BLaER1 (cell line): Measurements from ENCODE around the gene ASB2.

Experiments
- H3K27ac ChIP-seq: shearing (Covaris generic); formaldehyde crosslinking; 2 replicates; pipeline ENCODE4 v1.8.1; 2022
- H3K27me3 ChIP-seq: shearing (Covaris generic); formaldehyde crosslinking; 2 replicates; pipeline ENCODE4 v1.8.1; 2022
- H3K36me3 ChIP-seq: shearing (Covaris generic); formaldehyde crosslinking; 2 replicates; pipeline ENCODE4 v1.8.1; 2022
- H3K4me1 ChIP-seq: shearing (Covaris generic); formaldehyde crosslinking; 2 replicates; pipeline ENCODE4 v1.8.1; 2022
- H3K4me2 ChIP-seq: shearing (Covaris generic); formaldehyde crosslinking; 2 replicates; pipeline ENCODE4 v1.8.1; 2022
- H3K4me3 ChIP-seq: shearing (Covaris generic); formaldehyde crosslinking; 2 replicates; pipeline ENCODE4 v1.8.1; 2022
- H3K9ac ChIP-seq: shearing (Covaris generic); formaldehyde crosslinking; 2 replicates; pipeline ENCODE4 v1.8.1; 2022
- H3K9me3 ChIP-seq: shearing (Covaris generic); formaldehyde crosslinking; 2 replicates; pipeline ENCODE4 v1.8.1; 2022
- H4K20me1 ChIP-seq: shearing (Covaris generic); formaldehyde crosslinking; 2 replicates; pipeline ENCODE4 v1.8.1; 2022
- Cebpa-rat ChIP-seq: shearing (Covaris generic); IDR thresholded peaks from 2 replicates; pipeline ENCODE4 v1.8.1; 2022

ASB2 gene

GRCh38 chr14:93915800-93916199 is 60.6 kb downstream of the ASB2 start:
- H3K9ac ChIP-seq: no peak overlapping the region
- H3K27ac ChIP-seq: no peak overlapping the region
- H3K9me3 ChIP-seq: 0 out of 2 replicates have a peak, but pooled peaks cover 13% of the 10 kb centered on the region
- H3K36me3 ChIP-seq: no peaks in the 10 kb centered on the region
- no peak overlapping the region for H3K4me2 ChIP-seq
- no peak overlapping the region for H3K4me3 ChIP-seq
- TF ChIP-seq Cebpa-rat: no peak
- no peaks in the 10 kb centered on the region for H4K20me1 ChIP-seq
- no peaks in the 10 kb centered on the region for H3K4me1 ChIP-seq
- H3K27me3 ChIP-seq: no peaks in the 10 kb centered on the region

DNA sequence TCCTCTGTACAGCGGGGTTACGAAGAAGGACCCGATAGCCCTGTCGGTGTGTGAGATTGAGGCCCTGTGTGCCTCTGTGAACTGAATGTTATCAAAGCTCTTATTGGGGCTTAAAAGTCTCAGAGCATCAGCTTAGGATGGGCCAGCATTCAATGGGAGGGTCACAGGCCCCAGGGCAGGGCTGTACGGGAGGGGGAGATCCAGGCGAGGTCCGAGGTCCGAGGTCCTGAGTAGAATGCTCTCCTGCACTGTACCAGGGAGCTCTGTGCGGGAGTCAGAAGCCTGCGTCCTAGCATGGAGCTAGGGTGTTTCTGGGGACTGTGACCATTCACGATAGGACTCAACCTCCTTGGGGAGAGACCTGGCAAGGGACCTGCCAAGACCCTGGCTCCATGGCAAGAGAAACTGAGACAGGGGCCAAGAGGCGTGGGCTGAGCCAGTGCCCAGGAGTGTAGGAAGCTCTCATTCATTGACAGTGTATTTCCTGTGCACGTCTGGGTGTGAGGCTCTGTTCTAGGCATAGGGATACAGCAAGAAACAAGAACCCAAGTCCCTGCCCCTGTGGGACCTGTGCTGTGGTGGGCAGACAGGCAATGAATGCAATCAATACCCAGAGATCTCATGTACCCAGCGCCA is 61.2 kb downstream of the ASB2 start:
- TF ChIP-seq Cebpa-rat: no peak
- no peak overlapping the region for H3K4me2 ChIP-seq
- H3K9ac ChIP-seq: no peak overlapping the region

DNA sequence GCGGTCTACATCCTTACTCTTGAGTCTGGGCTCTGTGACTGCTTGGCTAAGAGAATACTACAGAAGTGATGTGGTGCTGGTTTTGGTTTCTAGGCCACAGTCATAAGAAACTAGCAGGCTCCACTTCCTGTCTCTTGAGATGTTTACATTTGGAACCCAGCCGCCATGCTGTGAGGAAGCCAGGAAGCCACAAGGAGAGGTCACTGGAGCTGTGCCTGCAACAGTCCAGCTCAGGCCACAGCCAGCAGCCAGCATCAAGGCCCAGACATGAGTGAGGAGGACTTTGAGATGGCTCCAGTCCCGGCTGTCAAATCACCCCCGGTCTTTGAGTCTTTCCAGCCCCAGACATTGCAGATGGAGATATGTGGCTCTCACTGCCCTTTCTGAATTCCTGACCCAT is 62.1 kb downstream of the ASB2 start:
- H3K9me3 ChIP-seq: 0 out of 2 replicates have a peak, but pooled peaks cover 8% of the 10 kb centered on the region

More for the DNA sequence above, 61.2 kb downstream of the ASB2 start:
- Histone ChIP-seq H3K4me1 (no peaks in the 10 kb centered on the region), H3K27ac (no peak overlapping the region), H3K4me3 (no peak overlapping the region), H3K36me3 (no peaks in the 10 kb centered on the region), H4K20me1 (no peaks in the 10 kb centered on the region), H3K27me3 (no peaks in the 10 kb centered on the region), H3K9me3 (0 out of 2 replicates have a peak, but pooled peaks cover 13% of the 10 kb centered on the region)

DNA sequence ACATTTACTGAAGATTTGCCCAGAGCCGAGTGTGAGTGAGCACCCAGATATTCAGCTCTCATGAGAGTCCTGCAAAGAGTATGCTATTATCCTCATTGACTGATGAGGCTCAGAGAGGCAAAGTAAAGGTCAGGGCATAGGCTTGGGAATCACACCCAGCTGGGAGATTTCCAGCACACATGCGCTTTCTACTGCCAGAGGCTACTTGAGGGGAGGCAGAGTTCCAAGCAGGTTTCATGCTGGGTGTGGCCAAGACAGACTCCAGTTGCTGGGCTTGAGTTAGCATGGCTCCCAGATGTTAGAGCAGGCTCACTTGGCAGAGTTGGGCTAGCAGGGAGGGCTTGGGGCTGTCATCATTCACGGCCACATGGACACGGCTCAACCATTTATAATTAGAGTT is 63.6 kb downstream of the ASB2 start:
- no peak overlapping the region for H3K4me2 ChIP-seq

More for the DNA sequence above, 62.1 kb downstream of the ASB2 start:
- H3K36me3 ChIP-seq: no peaks in the 10 kb centered on the region
- H3K4me2 ChIP-seq: no peak overlapping the region
- no peak for TF ChIP-seq Cebpa-rat
- no peak overlapping the region for H3K9ac ChIP-seq
- no peak overlapping the region for H3K4me3 ChIP-seq
- no peak overlapping the region for H3K27ac ChIP-seq
- H4K20me1 ChIP-seq: no peaks in the 10 kb centered on the region
- no peaks in the 10 kb centered on the region for H3K4me1 ChIP-seq
- H3K27me3 ChIP-seq: no peaks in the 10 kb centered on the region

GRCh38 chr14:93911975-93912615 is 64.3 kb downstream of the ASB2 start:
- TF ChIP-seq Cebpa-rat: no peak
- no peaks in the 10 kb centered on the region for H4K20me1 ChIP-seq
- H3K4me1 ChIP-seq: no peaks in the 10 kb centered on the region

More for the DNA sequence above, 63.6 kb downstream of the ASB2 start:
- Histone ChIP-seq H3K36me3 (no peaks in the 10 kb centered on the region), H3K27ac (no peak overlapping the region), H3K9ac (no peak overlapping the region), H4K20me1 (no peaks in the 10 kb centered on the region), H3K4me3 (no peak overlapping the region), H3K4me1 (no peaks in the 10 kb centered on the region), H3K9me3 (no peaks in the 10 kb centered on the region), H3K27me3 (no peaks in the 10 kb centered on the region)
- no peak for TF ChIP-seq Cebpa-rat

DNA sequence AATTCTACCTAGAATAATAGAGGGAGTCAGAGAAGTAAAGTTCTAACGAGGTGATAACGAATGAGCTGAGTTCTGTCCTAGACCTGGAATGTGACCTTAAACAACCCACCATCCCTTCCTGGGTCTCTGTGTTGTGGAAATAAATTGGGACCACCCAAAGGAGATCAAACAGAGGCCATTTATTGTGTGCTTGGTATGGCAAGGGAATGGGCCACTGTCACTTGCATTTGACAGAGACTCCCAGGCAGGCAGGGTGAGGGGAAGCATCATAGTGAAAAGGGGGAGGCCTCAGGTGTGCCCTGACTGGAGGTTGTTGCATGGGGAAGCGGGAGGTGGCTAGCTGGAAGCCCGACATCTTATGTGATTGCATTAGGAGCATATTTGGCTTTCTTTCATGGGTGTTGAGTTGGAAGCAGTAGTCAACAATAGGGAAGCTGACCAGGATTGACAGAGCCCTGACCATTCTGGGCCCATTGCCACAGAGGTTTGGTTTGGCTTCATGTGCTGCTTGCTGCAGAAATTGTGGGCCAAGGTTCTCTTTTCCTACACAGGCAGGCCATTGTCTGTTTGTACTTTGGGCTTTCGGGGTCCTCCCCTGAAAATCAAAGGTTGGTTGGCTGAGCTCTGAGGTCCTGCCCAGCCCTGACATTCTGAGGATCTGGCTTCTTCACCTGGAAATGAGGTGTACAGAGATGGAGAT is 66.8 kb downstream of the ASB2 start:
- H3K9me3 ChIP-seq: no peaks in the 10 kb centered on the region
- no peaks in the 10 kb centered on the region for H3K27me3 ChIP-seq
- no peak overlapping the region for H3K4me2 ChIP-seq
- no peak overlapping the region for H3K9ac ChIP-seq
- no peaks in the 10 kb centered on the region for H4K20me1 ChIP-seq
- H3K4me3 ChIP-seq: no peak overlapping the region
- no peak for TF ChIP-seq Cebpa-rat
- H3K27ac ChIP-seq: no peak overlapping the region
- no peaks in the 10 kb centered on the region for H3K36me3 ChIP-seq
- no peaks in the 10 kb centered on the region; the same call in 1 of the 2 replicates for H3K4me1 ChIP-seq

More at GRCh38 chr14:93911975-93912615, 64.3 kb downstream of the ASB2 start:
- H3K9ac ChIP-seq: no peak overlapping the region
- H3K27me3 ChIP-seq: no peaks in the 10 kb centered on the region
- H3K27ac ChIP-seq: no peak overlapping the region
- H3K9me3 ChIP-seq: no peaks in the 10 kb centered on the region
- no peak overlapping the region for H3K4me3 ChIP-seq
- no peak overlapping the region for H3K4me2 ChIP-seq
- H3K36me3 ChIP-seq: no peaks in the 10 kb centered on the region

DNA sequence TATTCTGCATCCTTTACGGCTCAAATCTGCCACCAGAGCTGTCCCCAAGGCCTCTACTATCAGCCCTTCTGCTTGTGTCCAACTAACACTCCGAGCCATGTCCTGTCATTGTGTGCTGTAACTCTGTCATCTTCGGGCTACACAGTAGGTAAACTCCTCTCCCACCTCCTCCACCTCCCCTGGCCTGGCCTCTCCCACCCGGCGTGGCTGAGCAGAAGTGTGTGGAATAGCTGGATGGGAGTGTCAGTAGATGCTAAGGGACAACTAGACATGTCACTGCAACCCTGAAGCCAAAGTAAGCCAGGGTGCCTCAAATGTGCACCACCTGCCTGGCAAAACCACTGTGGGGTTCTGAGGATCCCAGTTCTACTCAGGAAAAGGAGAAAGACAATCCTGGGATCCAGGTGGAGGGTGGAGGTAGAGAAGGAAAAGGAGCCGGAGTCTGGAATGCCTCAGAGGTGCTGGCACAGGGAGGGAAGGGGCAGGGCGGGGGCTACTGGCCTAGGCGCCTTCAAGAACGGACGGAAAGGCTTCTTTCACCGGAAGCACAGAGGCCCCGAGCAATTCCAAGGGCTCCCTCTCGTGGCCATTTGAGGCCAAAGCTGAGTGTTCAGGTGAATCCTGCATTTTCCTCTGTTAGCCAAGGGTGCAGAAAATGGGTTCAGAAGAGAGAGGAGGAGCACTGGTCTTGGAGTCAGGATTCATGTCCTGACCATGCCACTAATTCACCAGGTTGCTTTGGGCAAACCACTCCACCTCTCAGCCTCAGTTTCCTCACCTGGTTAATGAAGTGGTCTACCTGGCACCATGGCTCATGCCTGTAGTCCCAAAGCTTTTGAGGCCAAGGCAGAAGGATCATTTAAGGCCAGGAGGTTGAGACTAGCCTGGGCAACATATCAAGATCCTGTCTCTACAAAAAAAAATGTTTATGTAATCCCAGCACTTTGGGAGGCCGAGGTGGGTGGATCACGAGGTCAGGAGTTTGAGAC is 69.7 kb downstream of the ASB2 start:
- H4K20me1 ChIP-seq: no peaks in the 10 kb centered on the region
- no peak overlapping the region for H3K9ac ChIP-seq
- H3K4me3 ChIP-seq: no peak overlapping the region
- H3K27me3 ChIP-seq: no peaks in the 10 kb centered on the region
- no peaks in the 10 kb centered on the region; the same call in 1 of the 2 replicates for H3K4me1 ChIP-seq
- no peak overlapping the region for H3K4me2 ChIP-seq
- no peak overlapping the region for H3K27ac ChIP-seq
- no peak for TF ChIP-seq Cebpa-rat
- H3K36me3 ChIP-seq: no peaks in the 10 kb centered on the region
- H3K9me3 ChIP-seq: no peaks in the 10 kb centered on the region

DNA sequence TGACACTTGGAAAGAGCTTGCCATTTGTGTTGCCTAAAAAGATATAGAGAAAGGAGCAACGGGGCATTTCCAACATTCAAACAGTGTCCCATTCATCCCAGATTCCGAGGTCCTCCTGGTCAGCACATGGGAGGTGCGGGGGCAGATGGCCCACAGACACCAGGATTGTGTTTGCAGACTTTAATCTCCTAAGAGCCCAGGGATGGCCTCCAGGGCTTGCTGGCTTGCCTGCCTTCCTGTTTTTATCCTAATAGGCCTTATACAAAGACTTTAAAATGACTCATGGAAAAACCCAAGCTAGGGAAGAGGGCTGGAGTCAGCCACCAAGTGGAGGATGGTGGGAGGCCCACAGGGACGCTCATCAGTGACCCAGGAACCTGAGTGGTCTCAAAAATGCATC is 70.7 kb downstream of the ASB2 start:
- Histone ChIP-seq H3K4me3 (no peak overlapping the region), H3K9ac (no peak overlapping the region), H3K4me2 (no peak overlapping the region), H3K4me1 (no peaks in the 10 kb centered on the region; the same call in 1 of the 2 replicates), H3K27me3 (no peaks in the 10 kb centered on the region), H4K20me1 (no peaks in the 10 kb centered on the region), H3K36me3 (no peaks in the 10 kb centered on the region), H3K27ac (no peak overlapping the region), H3K9me3 (no peaks in the 10 kb centered on the region)
- TF ChIP-seq Cebpa-rat: no peak
